Measurements from ENCODE around the gene ERI2.

DNA sequence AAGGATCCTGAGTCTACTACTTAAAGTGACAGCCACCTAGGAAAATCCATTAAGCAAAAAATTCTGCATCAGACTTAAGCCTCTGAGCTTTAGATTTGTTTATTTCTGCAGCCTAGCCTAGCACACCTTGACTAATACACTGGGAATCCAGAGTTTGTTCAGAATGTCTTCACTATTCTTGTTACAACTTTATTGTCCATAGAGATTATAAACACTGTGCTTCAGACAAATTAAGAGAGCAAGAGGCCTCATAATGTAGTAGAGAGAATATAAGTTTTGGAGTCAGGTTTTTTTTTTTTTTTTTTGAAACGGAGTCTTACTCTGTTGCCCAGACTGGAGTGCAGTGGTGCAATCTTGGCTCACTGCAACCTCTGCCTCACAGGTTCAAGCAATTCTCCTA lies 55.7 kb downstream of the ERI2 start:
- TF ChIP-seq, protein P1, sequence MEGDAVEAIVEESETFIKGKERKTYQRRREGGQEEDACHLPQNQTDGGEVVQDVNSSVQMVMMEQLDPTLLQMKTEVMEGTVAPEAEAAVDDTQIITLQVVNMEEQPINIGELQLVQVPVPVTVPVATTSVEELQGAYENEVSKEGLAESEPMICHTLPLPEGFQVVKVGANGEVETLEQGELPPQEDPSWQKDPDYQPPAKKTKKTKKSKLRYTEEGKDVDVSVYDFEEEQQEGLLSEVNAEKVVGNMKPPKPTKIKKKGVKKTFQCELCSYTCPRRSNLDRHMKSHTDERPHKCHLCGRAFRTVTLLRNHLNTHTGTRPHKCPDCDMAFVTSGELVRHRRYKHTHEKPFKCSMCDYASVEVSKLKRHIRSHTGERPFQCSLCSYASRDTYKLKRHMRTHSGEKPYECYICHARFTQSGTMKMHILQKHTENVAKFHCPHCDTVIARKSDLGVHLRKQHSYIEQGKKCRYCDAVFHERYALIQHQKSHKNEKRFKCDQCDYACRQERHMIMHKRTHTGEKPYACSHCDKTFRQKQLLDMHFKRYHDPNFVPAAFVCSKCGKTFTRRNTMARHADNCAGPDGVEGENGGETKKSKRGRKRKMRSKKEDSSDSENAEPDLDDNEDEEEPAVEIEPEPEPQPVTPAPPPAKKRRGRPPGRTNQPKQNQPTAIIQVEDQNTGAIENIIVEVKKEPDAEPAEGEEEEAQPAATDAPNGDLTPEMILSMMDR (IDR thresholded peaks at IDR 0.05), result no peak
- TF ChIP-seq POLR2A (IDR thresholded peaks at IDR 0.05), result no peak
